NT2/D1 (cell line): ENCODE data around the gene ZNF385B.

Experiments used
- DNase-seq: peaks from one replicate; pipeline ENCODE4 v3.0.0-alpha.2; 2011; ENCODE audit warnings: low read depth, low spot score
- H3K27me3 ChIP-seq: 2 replicates; pipeline ENCODE4 v1.6.0; 2011; ENCODE audit warnings: mild to moderate bottlenecking; ENCODE audit not compliant: insufficient read length, insufficient read depth
- H3K36me3 ChIP-seq: 2 replicates; pipeline ENCODE4 v1.6.1; 2011; ENCODE audit warnings: mild to moderate bottlenecking, low read length, mixed read lengths; ENCODE audit not compliant: insufficient read depth, insufficient read length
- H3K4me1 ChIP-seq: 2 replicates; pipeline ENCODE4 v1.5.1; 2011; ENCODE audit not compliant: insufficient read depth, insufficient read length
- H3K4me3 ChIP-seq: 2 replicates; pipeline ENCODE4 v1.5.1; 2011; ENCODE audit warnings: low read depth; ENCODE audit not compliant: insufficient read length
- H3K9ac ChIP-seq: 2 replicates; pipeline ENCODE4 v1.6.0; 2011; ENCODE audit warnings: low read depth; ENCODE audit not compliant: insufficient read length
- H3K9me3 ChIP-seq: 2 replicates; pipeline ENCODE4 v1.5.1; 2011; ENCODE audit warnings: mild to moderate bottlenecking, low read length; ENCODE audit not compliant: insufficient read depth
- SUZ12 ChIP-seq: IDR thresholded peaks from 2 replicates; pipeline ENCODE4 v1.6.1; 2011; ENCODE audit not compliant: insufficient read length, insufficient read depth; ENCODE audit errors: extremely low read depth
- YY1 ChIP-seq: IDR thresholded peaks from 2 replicates; pipeline ENCODE4 v1.6.1; 2011; ENCODE audit not compliant: insufficient read length, insufficient read depth
- ZNF274 ChIP-seq: IDR thresholded peaks from 2 replicates; pipeline ENCODE4 v1.6.1; 2011; ENCODE audit warnings: mild to moderate bottlenecking, low read depth, low read length

Gene ZNF385B

DNA sequence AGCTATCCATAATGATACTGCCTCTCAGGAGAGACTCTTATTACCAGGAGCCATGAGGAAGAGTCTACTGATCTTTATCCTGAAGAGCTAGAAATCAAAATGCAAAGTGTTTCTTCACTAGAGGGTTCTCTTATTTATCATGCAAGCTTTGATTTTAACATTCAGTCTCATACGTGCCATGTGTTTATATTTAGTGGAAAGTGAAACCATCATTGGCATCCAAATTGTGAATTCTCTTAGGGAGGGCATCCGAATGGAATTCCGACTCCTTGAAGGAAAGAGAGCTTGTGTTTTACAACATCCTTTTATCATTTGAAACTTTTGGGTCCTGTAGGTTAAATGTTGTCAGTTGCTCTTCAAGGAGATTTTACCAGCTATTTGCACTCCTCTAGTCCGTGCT is 426.4 kb downstream of the ZNF385B start:
- Histone ChIP-seq H3K36me3 (no peaks in the 10 kb centered on the region), H3K27me3 (no peaks in the 10 kb centered on the region), H3K9me3 (no peaks in the 10 kb centered on the region), H3K4me3 (no peak overlapping the region), H3K9ac (no peak overlapping the region), H3K4me1 (no peaks in the 10 kb centered on the region)
- DNase-seq: no peak
- TF ChIP-seq YY1 (no peak), SUZ12 (no peak), ZNF274 (no peak)

DNA sequence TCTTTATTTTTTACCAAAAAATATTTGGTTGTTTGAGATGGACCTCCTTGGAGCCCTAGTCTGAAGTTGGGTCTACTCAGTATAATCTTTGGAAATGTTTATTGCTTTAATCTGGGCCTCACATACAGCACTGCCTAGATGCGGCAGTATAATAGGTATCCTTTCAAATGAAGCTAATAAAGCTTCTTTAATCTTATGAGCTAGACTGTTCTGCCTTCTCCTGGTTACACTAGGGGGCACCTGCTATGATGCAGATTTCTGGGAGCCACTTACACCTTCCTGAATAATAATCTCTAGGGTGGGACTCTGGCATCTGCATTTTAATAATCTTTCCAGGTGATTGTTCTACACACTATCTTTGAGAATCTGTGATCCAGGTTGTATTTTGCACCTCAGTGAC is 427.1 kb downstream of the ZNF385B start:
- no peak overlapping the region for H3K9ac ChIP-seq
- no peak overlapping the region for H3K4me3 ChIP-seq
- H3K9me3 ChIP-seq: no peaks in the 10 kb centered on the region
- no peaks in the 10 kb centered on the region for H3K36me3 ChIP-seq
- TF ChIP-seq YY1 (no peak), ZNF274 (no peak), SUZ12 (no peak)
- H3K4me1 ChIP-seq: no peaks in the 10 kb centered on the region
- no peaks in the 10 kb centered on the region for H3K27me3 ChIP-seq
- DNase-seq: no peak

DNA sequence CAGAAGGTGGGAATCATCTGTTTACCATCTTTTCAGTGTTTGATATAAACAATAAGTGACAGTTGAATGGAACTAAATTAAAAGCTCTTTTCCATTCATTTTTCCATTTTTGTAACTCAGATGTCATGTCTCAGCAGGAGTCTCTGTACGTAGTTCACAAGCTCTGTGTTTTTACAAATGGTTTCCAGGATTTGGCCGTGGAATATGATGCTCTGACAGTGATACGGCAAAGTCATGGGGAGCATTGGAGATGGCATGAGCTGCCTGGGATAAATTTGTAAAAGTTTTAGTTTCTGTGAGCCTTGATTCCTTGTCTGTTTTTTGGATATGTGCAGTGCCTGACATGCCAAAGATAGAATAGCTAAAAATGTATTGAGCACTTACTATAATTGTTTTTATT is 428.7 kb downstream of the ZNF385B start:
- Histone ChIP-seq H3K4me1 (no peaks in the 10 kb centered on the region), H3K9me3 (no peaks in the 10 kb centered on the region), H3K9ac (no peak overlapping the region), H3K36me3 (no peaks in the 10 kb centered on the region), H3K27me3 (no peaks in the 10 kb centered on the region), H3K4me3 (no peak overlapping the region)
- DNase-seq: no peak
- TF ChIP-seq SUZ12: no peak
- no peak for TF ChIP-seq YY1
- no peak for TF ChIP-seq ZNF274

DNA sequence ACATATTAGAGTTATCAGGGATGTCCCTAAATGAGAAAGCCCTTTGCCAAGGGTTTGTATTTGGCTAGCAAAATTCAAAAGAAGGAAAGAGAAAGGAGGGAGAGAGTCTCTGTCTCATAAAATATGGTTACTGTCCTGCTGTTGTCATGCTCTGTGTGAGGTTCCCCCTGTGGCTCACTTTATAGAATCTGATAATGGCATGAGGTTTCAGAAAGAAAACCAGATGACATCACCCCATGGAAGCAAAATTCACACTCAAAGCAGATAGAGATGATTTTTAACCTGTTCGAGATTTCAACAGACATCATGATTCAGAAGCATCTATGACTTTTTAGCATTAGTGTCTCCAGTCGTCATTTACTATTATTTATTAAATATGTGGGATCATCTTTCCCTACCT is 431.8 kb downstream of the ZNF385B start:
- no peak for DNase-seq
- Histone ChIP-seq H3K27me3 (no peaks in the 10 kb centered on the region), H3K9me3 (no peaks in the 10 kb centered on the region), H3K9ac (no peak overlapping the region), H3K4me1 (no peaks in the 10 kb centered on the region), H3K4me3 (no peak overlapping the region), H3K36me3 (no peaks in the 10 kb centered on the region)
- TF ChIP-seq ZNF274 (no peak), YY1 (no peak), SUZ12 (no peak)

DNA sequence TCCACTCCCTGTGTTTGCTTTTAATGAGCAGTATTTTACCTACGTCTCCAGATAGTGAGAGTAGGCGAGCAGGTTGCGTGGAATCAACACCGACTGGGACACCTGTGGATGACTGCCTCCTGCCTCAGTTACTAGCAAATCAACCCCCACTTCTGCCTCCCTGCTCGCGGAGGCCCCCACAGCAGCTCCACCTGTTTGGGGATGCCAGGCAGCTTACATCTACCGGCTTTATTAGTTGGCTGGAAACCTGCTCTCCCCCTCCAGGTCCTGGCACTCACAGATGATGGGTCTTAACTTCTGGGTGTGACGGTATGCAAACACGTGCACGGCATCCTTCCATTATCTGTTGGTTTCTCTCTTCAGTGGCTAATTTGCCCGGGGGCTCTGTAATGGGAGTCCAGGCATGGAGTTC is 432.3 kb downstream of the ZNF385B start:
- Histone ChIP-seq H3K9me3 (no peaks in the 10 kb centered on the region), H3K4me3 (no peak overlapping the region), H3K36me3 (no peaks in the 10 kb centered on the region), H3K9ac (no peak overlapping the region), H3K4me1 (no peaks in the 10 kb centered on the region), H3K27me3 (no peaks in the 10 kb centered on the region)
- no peak for TF ChIP-seq SUZ12
- TF ChIP-seq YY1: no peak
- TF ChIP-seq ZNF274: no peak
- DNase-seq: no peak

DNA sequence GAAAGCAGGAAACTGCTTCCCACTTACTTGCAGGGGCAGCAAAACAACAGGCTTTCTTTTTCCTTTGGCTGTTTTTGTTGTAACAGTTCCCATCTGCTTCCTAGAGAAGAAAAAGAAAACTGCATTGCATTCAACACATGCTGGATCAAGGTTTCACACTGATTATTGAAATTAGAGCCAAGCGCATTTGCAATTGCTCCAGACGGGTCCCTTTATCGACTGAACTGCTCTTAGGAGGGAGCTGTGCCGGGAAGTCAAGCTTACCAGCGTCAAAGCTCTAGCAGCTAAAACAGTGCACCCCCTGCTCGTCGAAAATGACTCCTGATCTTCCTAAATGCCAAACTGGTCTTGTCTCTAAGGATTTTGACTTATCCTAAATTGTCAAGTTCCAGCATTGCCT is 432.8 kb downstream of the ZNF385B start:
- Histone ChIP-seq H3K36me3 (no peaks in the 10 kb centered on the region), H3K9me3 (no peaks in the 10 kb centered on the region), H3K4me1 (no peaks in the 10 kb centered on the region), H3K9ac (no peak overlapping the region), H3K27me3 (no peaks in the 10 kb centered on the region), H3K4me3 (no peak overlapping the region)
- TF ChIP-seq SUZ12 (no peak), YY1 (no peak), ZNF274 (no peak)
- no peak for DNase-seq

DNA sequence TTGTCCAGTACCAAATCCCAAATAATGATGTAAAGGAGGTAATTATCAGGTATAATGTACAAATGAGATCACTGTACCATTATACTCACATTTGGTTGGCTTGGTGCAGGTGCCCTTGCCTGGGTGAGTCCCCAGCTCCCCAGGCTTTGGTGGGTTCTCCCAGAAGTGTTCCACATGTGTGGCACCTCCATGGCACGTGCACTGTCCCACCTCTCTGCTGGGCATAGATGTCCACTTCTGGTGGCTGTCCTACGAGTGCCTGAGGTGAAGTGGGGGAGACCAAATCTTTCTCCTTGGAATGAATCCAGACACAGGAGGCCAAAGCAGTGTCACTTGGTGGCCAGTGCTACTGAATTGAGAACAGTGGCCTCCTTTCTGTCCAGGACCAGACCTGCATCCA is 434.3 kb downstream of the ZNF385B start:
- Histone ChIP-seq H3K4me1 (no peaks in the 10 kb centered on the region), H3K9me3 (no peaks in the 10 kb centered on the region)
- TF ChIP-seq ZNF274: no peak
- TF ChIP-seq SUZ12: no peak
- TF ChIP-seq YY1: no peak

DNA sequence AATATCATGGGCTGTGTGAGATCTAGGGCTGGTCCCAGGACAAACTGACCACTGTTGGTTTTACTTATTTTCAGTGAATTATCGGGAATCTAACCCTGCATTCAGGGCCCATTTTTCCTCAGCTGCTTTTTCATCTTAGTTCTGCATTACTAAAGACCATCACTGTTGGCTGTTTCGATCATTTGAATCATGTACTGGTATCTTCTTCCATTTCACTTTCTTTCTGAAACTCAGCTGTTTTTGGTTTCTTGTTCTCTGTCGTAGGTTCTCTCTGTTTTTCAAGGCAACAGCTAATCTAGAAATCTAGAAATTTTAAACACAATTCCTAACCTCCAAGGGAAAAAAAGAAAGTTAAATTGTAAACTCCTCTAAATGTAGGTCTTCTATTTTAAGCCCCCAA is 436.8 kb downstream of the ZNF385B start:
- no peaks in the 10 kb centered on the region for H3K9me3 ChIP-seq
- H3K9ac ChIP-seq: no peak overlapping the region
- no peak for DNase-seq
- no peaks in the 10 kb centered on the region for H3K4me1 ChIP-seq
- H3K36me3 ChIP-seq: no peaks in the 10 kb centered on the region
- H3K27me3 ChIP-seq: no peaks in the 10 kb centered on the region
- TF ChIP-seq YY1 (no peak), SUZ12 (no peak), ZNF274 (no peak)
- H3K4me3 ChIP-seq: no peak overlapping the region

More for the DNA sequence above, 434.3 kb downstream of the ZNF385B start:
- H3K4me3 ChIP-seq: no peak overlapping the region
- no peak overlapping the region for H3K9ac ChIP-seq
- no peak for DNase-seq
- no peaks in the 10 kb centered on the region for H3K36me3 ChIP-seq
- no peaks in the 10 kb centered on the region for H3K27me3 ChIP-seq
